KMS-11 (cell line): ENCODE measurements around the gene HLA-DPA1.

Source experiments
- H2AFZ ChIP-seq: fragments of 200-600 bp; sonication (generic); 2 replicates; pipeline ENCODE4 v1.6.1; 2016; ENCODE audit warnings: antibody characterized with exemption, mixed run types, low read depth
- H3K27ac ChIP-seq: fragments of 200-600 bp; sonication (generic); 2 replicates; pipeline ENCODE4 v1.6.1; 2016; ENCODE audit warnings: mild to moderate bottlenecking, mixed run types
- H3K27me3 ChIP-seq: fragments of 200-600 bp; sonication (generic); 2 replicates; pipeline ENCODE4 v1.6.1; 2017; ENCODE audit warnings: mild to moderate bottlenecking, low read depth, mixed run types, moderate library complexity; ENCODE audit not compliant: insufficient read depth
- H3K36me3 ChIP-seq: fragments of 200-600 bp; sonication (generic); 2 replicates; pipeline ENCODE4 v1.6.1; 2017; ENCODE audit warnings: mild to moderate bottlenecking, mixed run types; ENCODE audit not compliant: insufficient read depth
- H3K4me1 ChIP-seq: fragments of 200-600 bp; sonication (generic); 2 replicates; pipeline ENCODE4 v1.6.1; 2016; ENCODE audit warnings: mild to moderate bottlenecking, low read depth, mixed run types; ENCODE audit not compliant: poor library complexity, severe bottlenecking
- H3K4me2 ChIP-seq: fragments of 200-600 bp; sonication (generic); 2 replicates; pipeline ENCODE4 v1.7.0; 2016; ENCODE audit warnings: mild to moderate bottlenecking, mixed run types
- H3K4me3 ChIP-seq: fragments of 200-600 bp; sonication (generic); IDR thresholded peaks from 2 replicates; pipeline ENCODE4 v1.6.1; 2017; ENCODE audit warnings: low read depth, low read length, mixed read lengths; ENCODE audit not compliant: insufficient read depth
- H3K79me2 ChIP-seq: fragments of 200-600 bp; sonication (generic); 2 replicates; pipeline ENCODE4 v1.6.1; 2016; ENCODE audit warnings: low read depth, mixed run types; ENCODE audit not compliant: insufficient read depth
- H3K9ac ChIP-seq: fragments of 200-600 bp; sonication (generic); 2 replicates; pipeline ENCODE4 v1.6.1; 2016; ENCODE audit warnings: mild to moderate bottlenecking, mixed run types
- H4K20me1 ChIP-seq: fragments of 200-600 bp; sonication (generic); 2 replicates; pipeline ENCODE4 v1.6.1; 2016; ENCODE audit warnings: mild to moderate bottlenecking, mixed run types; ENCODE audit not compliant: insufficient read depth
- CTCF ChIP-seq: fragments of 200-600 bp; sonication (generic); conservative IDR thresholded peaks from 2 replicates; pipeline ENCODE4 v1.6.1; 2017; ENCODE audit warnings: low read depth, mild to moderate bottlenecking, antibody characterized with exemption, low read length, moderate library complexity, mixed read lengths

Gene HLA-DPA1

DNA sequence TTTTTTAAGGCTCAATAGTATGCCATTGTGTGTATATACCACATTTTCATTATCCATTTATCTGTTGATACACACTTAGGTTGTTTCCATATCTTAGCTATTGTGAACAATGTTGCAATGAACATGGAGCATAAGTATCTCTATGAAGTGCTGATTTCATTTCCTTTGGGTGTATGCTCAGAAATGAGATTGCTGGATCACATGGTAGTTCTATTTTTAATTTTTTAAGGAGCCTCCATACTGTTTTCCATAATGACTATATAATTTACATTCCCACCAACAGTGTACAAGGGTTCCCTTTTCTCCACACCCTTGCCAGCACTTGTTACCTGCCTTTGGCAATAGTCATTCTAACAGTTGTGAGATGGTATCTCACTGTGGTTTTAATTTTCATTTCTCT, 48.9 kb downstream of the HLA-DPA1 start:
- H3K27ac ChIP-seq = no peak overlapping the region

GRCh38 chr6:33023536-33023935, 49.9 kb downstream of the HLA-DPA1 start:
- no peaks in the 10 kb centered on the region for H3K36me3 ChIP-seq
- no peak overlapping the region for H3K9ac ChIP-seq
- TF ChIP-seq CTCF = no peak
- H4K20me1 ChIP-seq = no peaks in the 10 kb centered on the region
- H3K4me3 ChIP-seq = no peak overlapping the region
- peaks cover 3% of the 10 kb centered on the region for H3K4me1 ChIP-seq
- H3K79me2 ChIP-seq = no peaks in the 10 kb centered on the region
- H3K27me3 ChIP-seq = no peaks in the 10 kb centered on the region
- no peak overlapping the region for H2AFZ ChIP-seq
- H3K4me2 ChIP-seq = no peak overlapping the region
- H3K27ac ChIP-seq = no peak overlapping the region

More for the DNA sequence above, 48.9 kb downstream of the HLA-DPA1 start:
- H3K79me2 ChIP-seq = no peaks in the 10 kb centered on the region
- peaks cover 9% of the 10 kb centered on the region for H3K4me1 ChIP-seq
- H2AFZ ChIP-seq = no peak overlapping the region
- H3K36me3 ChIP-seq = no peaks in the 10 kb centered on the region
- H3K4me2 ChIP-seq = no peak overlapping the region
- H4K20me1 ChIP-seq = no peaks in the 10 kb centered on the region
- no peak overlapping the region for H3K9ac ChIP-seq
- no peak for TF ChIP-seq CTCF
- H3K27me3 ChIP-seq = no peaks in the 10 kb centered on the region
- H3K4me3 ChIP-seq = no peak overlapping the region

GRCh38 chr6:33021917-33022316, 51.5 kb downstream of the HLA-DPA1 start:
- no peak for TF ChIP-seq CTCF

GRCh38 chr6:33019372-33019771, 54.1 kb downstream of the HLA-DPA1 start:
- H3K36me3 ChIP-seq = no peaks in the 10 kb centered on the region
- no peak overlapping the region for H3K9ac ChIP-seq
- H3K27me3 ChIP-seq = no peaks in the 10 kb centered on the region
- no peaks in the 10 kb centered on the region for H3K4me1 ChIP-seq
- no peak for TF ChIP-seq CTCF
- H3K79me2 ChIP-seq = no peaks in the 10 kb centered on the region
- H4K20me1 ChIP-seq = no peaks in the 10 kb centered on the region
- H2AFZ ChIP-seq = peak overlapping the region; percentile 16; the same call in 1 of the 2 replicates
- H3K4me3 ChIP-seq = no peak overlapping the region
- 0 out of 2 replicates have a peak overlapping the region, but pooled peaks have one; percentile 27 for H3K4me2 ChIP-seq
- no peak overlapping the region for H3K27ac ChIP-seq

More at GRCh38 chr6:33021917-33022316, 51.5 kb downstream of the HLA-DPA1 start:
- Histone ChIP-seq H3K4me3 (no peak overlapping the region), H2AFZ (no peak overlapping the region), H3K36me3 (no peaks in the 10 kb centered on the region), H3K4me2 (no peak overlapping the region), H4K20me1 (no peaks in the 10 kb centered on the region), H3K79me2 (no peaks in the 10 kb centered on the region), H3K9ac (no peak overlapping the region), H3K27ac (no peak overlapping the region), H3K27me3 (no peaks in the 10 kb centered on the region), H3K4me1 (no peaks in the 10 kb centered on the region)
